OCI-M1 (cell line): ENCODE results near the gene MACROH2A1.
"Not testable (repeated sequence)": the region's sequence is repeated elsewhere in the genome, so short reads cannot be mapped to it uniquely, and the experiment has no call there.

Experiments
- DNase-seq: peaks from one replicate; lab custom pipeline; 2025; lab: John Stamatoyannopoulos, UW

Gene MACROH2A1

DNA sequence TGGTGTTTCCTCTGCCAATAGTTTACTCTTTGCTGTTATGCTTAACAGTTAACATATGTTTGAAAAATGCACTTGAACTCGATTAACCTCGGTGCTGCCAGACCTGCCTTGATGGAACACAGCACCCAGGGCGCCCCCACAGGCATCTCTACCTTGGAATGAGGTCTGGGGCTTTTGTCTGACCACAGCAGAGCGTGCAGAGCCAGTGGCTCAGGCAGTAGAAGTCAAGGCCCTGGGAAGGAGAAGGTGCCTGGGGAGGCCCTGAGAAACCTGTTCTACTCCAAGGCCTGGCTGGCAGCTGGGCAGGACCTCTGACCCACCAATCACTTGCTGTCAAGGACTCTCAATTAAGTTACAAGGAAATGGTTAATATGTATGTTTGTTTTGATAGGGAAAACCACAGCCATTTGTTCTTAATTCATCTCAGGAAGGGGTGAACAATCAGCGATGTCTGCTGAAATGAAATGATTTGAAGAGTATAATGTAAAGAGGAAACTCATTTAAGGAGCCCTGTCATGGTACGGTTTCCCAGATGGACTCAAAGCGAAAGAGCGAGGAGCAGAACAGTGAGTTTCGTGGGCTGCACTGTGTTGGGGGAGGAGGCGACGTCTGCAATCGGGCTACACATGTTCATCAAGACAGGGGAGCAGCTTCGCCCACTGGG, 21.9 kb downstream of the MACROH2A1 start:
- no peak for DNase-seq

DNA sequence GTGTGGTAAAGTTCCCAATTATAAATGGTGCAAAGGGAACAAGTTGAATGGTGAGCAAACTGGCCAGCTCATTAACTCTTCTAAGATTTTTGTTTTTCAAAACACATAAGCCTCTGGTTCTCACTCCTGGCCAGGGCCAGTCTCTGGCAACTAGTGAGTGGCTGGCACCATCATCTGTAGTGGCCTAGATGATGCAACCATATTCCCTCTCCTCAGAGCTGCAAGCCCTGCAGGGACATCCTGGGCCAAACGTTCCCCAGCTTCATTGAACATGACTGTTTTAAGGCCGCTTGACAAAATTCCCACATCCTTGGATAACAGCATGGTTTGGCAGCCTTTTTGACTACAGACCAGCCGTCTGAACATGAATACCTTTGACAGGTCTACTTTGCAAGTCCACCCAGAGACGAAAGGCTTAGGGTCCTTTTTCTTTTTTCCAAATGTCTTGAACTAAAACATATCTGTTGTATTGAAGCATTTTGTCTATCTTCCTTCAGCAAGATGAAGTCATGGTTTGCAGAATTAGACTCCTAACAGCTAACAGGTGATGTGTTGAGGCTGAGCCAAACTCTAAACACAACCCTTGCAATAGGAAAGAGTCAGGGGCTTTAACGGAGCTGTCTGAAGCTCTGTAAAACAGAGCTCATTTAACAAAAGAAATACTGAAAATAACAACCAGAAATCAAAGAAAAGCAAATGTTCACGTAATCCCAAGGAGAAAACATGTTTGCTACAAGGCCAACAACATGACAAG, 23.8 kb downstream of the MACROH2A1 start:
- DNase-seq = no peak

DNA sequence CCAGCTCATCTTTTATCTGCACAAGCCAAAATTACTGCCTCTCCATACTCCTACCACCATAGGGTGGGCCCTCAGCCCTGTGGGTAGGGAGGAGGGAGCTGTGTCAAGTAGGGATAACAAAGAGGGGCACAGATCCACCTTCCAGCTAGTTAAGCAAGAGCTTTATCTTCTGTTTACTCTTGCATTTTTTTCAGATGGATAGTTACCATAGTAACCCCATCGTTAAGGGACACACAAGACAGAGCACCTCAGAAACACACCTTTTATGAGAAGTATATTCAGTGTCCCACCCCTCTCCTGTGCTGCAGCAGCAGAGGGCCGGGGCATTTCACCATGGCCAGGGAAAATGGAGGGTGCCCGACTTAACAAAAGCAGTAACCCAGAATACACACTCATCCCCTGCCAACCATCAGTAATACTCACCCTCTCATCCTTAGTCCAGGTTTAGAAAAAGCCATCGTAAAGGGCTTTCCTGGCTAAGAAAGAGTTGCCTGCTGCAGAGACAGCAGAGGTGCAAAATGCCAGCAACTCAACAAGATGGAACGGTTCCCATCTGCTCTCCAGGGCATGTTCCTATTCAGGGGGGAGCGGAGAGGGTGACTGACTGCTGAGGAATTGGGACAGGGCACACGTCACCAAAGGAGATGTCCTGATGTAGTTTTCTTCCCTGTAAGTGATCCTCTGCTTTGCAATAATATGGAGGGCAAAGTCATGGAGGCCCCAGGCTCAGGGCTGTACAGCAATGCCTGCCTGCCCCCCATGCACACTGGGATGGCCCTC, 25.1 kb downstream of the MACROH2A1 start:
- DNase-seq = no peak

DNA sequence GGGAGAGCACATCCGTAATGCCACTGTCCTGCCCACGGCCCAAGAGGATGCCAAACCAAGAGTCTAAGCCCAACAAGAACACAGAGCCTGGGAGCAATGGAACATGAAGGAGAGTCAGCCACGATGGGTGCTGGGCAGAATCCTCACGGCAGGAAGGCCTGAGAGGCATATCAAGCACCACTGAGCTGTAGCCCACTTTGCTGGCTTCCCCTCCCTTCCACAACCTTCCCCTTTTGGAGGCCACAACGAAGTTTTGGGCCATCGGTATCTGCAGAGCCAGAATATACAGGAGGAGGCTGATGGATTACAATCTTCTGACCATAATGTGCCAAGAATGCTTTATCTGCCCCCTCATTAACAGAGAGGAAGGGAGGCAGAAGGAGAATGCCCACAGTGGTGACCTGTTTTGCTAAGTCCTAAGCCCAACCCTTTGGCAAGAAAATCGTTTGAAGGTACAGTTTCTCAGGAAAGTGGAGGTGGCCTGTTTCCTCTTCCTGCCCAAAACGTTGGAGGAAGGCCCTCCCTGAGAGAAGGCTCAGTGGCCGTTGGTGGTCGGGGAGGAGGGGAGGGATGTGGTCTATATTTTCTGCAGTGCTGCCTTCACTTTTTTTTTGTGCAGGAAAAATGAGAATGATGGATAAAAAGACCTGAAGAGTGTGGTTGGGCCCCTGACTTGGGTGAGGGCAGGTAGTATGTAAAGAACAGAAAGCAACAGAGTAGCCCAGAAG, 26.2 kb downstream of the MACROH2A1 start:
- DNase-seq = peak; percentile 64

DNA sequence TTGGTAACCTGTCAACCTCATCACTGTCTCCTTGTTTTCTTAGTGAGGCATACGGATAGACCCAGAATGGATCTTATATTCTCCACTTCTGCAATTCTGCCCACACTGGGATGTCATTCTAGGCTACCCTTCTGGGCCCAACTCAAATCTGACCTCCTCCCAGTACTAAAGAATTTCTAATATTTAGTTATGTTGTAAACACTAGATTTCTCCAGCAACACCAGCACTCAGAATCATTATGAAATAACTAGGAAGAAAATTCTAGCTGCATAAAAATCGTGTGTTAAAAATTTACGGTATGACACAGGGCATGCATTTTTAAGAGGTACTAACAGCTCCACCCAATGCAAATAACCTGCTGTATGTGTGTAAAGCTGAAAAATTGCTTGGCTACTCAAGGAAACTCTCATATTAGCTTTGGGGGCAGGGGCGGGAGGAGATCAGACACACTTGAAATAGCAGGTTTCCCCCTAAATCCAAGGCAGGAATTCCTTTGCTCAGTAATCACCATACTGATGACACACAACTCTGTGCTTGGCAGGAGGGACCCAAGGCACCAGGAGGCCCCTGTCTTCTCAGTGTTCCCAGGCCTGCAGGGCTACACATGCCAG, 27.3 kb downstream of the MACROH2A1 start:
- DNase-seq = no peak

DNA sequence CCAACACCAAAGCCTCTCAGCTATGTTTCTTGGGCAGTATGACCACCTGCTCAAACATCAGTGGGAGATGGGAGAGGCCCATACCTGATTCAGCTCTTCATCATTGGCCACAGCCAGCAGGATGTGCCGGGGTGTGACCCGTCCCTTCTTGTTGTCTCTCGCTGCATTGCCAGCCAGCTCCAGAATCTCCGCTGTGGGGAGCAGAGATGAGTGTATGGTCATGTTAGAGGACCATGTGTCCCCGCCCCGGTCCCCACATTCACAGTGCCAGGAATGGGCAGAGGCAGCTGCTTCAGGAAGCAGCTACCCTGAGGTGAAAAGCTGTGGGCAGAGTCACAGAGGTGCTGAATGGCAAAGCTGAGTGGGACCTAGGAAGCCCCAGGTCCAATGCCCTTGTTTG, 29.1 kb downstream of the MACROH2A1 start:
- DNase-seq = no peak

DNA sequence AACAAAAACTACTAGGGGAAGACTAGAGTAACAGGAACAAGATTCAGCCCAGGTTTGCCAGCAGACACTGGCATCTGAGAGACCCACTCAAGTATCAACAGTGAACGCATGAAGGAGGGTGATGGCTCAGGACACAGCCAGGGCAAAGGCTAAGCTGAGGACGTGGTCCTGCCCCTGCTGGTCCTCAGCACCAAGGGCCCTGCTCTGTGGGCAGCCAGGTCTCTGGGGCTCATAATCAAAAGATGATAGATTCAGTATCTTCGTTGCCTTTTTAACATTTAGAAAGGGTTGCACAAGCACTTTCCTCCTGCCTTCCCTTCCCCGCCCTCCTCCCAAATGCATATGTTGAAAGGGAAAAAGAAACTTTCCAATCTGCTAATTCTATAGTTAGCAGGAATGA, 31.5 kb downstream of the MACROH2A1 start:
- DNase-seq = no peak

DNA sequence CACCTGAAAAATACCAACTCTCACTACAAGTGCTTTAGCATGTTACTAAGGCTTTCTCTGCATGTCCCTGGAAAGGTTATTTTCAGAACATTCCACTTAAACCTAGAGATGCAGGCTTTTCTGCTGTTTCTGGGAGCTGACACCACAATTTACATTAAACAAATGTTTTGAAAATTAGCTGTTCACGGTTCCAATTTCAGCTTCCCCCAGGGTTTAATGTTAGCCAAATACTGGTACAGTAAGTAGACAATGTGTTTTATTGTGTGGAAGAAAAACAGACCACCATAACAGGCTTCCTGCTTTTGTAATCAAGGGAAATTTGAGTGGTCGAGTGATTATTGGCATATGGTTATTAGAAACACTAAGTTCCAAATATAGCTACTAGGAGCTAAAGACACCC, 32.0 kb downstream of the MACROH2A1 start:
- DNase-seq = no peak

DNA sequence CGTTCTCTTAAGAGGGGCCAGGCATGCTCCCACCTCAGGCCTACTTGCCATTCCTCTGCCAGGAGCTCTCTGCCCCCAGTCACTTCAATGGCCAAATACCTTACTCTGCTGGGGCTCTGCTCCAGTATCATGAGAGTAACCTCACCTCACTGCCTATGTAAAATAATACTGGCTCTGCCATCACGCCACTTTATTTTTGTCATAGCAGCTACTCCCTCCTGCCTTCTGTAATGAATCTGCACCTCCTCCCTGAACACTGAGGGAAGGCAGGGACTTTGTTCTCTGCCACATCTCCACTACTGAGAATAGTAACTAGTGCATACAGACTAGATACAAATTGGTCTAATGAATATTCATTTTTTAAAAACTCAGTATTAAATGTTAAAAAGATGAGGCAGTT, 33.8 kb downstream of the MACROH2A1 start:
- no peak for DNase-seq

GRCh38 chr5:135364421-135365262, 34.4 kb downstream of the MACROH2A1 start:
- DNase-seq = no peak

GRCh38 chr5:135363342-135363741, 35.7 kb downstream of the MACROH2A1 start:
- not testable (repeated sequence) for DNase-seq

- no peak for DNase-seq
Observed at GRCh38 chr5:135362102-135362501, 36.9 kb downstream of the MACROH2A1 start.

GRCh38 chr5:135360278-135361274, 38.5 kb downstream of the MACROH2A1 start:
- no peak for DNase-seq

- DNase-seq = no peak
Observed at GRCh38 chr5:135359374-135360165, 39.5 kb downstream of the MACROH2A1 start.

DNA sequence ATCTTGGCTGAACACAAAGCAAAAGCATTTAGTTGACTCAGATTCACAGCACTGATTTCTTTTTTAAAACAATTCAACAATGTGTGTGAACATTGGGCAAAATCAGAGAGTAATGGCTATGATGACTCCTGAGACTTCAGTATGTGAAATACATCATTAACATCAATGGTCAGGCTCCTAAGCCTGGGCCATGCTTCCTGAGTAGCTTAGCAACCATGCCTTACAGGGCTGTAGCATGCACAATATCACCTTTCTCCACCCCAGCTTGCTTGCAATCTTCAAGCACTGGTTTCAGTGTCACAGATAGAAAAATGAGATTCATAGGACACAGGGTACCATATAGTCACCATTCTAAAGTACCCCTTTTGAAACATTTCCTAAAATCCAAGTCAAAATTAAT, 41.3 kb downstream of the MACROH2A1 start:
- DNase-seq = no peak

DNA sequence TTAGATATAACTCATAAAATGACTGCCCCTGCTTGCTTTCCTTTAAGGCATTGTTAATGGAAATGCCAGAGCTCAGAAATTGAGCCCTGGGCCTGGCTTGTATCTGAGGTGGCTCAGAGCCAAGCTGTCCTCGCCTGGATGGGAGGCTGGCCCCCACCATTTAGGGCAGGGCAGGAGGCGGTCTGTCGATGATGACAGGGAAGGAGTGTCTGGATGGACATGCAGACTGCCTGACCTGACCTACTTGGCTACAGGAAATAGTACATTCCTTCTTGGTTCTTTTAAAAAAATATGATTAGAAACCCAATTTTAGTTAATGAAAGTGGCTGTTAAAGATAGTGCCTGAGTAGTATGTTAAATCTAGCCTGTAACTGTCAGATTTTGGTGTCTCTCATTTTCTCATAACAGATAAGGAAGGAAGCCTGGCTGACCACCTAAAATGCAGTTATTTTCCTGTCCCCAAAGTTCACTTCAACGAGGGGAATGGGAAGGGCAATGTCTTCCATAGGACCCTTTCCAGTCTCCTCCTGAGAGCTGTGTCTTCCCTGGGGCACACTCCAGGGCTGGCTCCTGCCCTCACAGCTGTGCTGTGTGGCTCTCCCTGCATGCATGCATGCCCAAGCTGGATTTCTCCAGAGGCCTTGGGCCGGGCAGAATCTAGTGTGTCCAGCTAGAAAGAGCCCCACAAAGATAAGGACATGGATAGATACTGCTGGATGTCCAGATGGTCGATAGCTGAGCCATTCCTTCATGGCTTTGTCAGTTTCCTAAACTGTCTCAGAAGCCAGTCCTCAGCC, 42.3 kb downstream of the MACROH2A1 start:
- no peak for DNase-seq

- DNase-seq = no peak
Observed at GRCh38 chr5:135355169-135355568, 43.9 kb downstream of the MACROH2A1 start.
